NCI-H1105 (cell line): ENCODE data around the gene ABCC1.

Experiments
- DNase-seq: peaks from one replicate; lab custom pipeline; 2025; lab: John Stamatoyannopoulos, UW

The ABCC1 gene

GRCh38 chr16:16111639-16112038 lies 162.2 kb downstream of the ABCC1 start:
- DNase-seq = no peak

GRCh38 chr16:16112450-16113053 lies 163.1 kb downstream of the ABCC1 start:
- no peak for DNase-seq

- DNase-seq = no peak
These were observed 163.7 kb downstream of the ABCC1 start for GRCh38 chr16:16113076-16113475.

GRCh38 chr16:16116841-16117240 lies 167.4 kb downstream of the ABCC1 start:
- DNase-seq = no peak

- DNase-seq = no peak
These were observed 168.9 kb downstream of the ABCC1 start for GRCh38 chr16:16118337-16118736.

GRCh38 chr16:16120044-16120381 lies 170.6 kb downstream of the ABCC1 start:
- no peak for DNase-seq

- peak; percentile 91 for DNase-seq
These were observed 171.2 kb downstream of the ABCC1 start for GRCh38 chr16:16120382-16121184.

- no peak for DNase-seq
These were observed 171.8 kb downstream of the ABCC1 start for GRCh38 chr16:16121185-16121727.

GRCh38 chr16:16122264-16122663 lies 172.8 kb downstream of the ABCC1 start:
- no peak for DNase-seq

- DNase-seq = no peak
These were observed 175.0 kb downstream of the ABCC1 start for GRCh38 chr16:16124438-16124837.

GRCh38 chr16:16124974-16125373 lies 175.6 kb downstream of the ABCC1 start:
- no peak for DNase-seq

- no peak for DNase-seq
These were observed 177.5 kb downstream of the ABCC1 start for GRCh38 chr16:16126896-16127295.

GRCh38 chr16:16127469-16128116 lies 178.2 kb downstream of the ABCC1 start:
- no peak for DNase-seq

- DNase-seq = no peak
These were observed 181.8 kb downstream of the ABCC1 start for GRCh38 chr16:16131204-16131603.

GRCh38 chr16:16131659-16132058 lies 182.2 kb downstream of the ABCC1 start:
- no peak for DNase-seq

GRCh38 chr16:16133943-16134604 lies 184.7 kb downstream of the ABCC1 start:
- DNase-seq = no peak

GRCh38 chr16:16136588-16136987 lies 187.2 kb downstream of the ABCC1 start:
- no peak for DNase-seq

GRCh38 chr16:16137110-16137509 lies 187.7 kb downstream of the ABCC1 start:
- no peak for DNase-seq

GRCh38 chr16:16138034-16138635 lies 188.7 kb downstream of the ABCC1 start:
- DNase-seq = no peak

- no peak for DNase-seq
These were observed 189.6 kb downstream of the ABCC1 start for GRCh38 chr16:16139061-16139460.

GRCh38 chr16:16139806-16140205 lies 190.4 kb downstream of the ABCC1 start:
- no peak for DNase-seq

- DNase-seq = no peak
These were observed 191.1 kb downstream of the ABCC1 start for GRCh38 chr16:16140537-16140936.
